ENCODE measurements around the gene RABGAP1L.
"Not testable (repeated sequence)": the region's sequence is repeated elsewhere in the genome, so short reads cannot be mapped to it uniquely, and the experiment has no call there.

Gene RABGAP1L

GRCh38 chr1:174398246-174398645, 238.9 kb downstream of the RABGAP1L start:
- DNase-seq: no peak

- no peak for DNase-seq
These were observed 239.9 kb downstream of the RABGAP1L start for GRCh38 chr1:174399211-174399610.

- DNase-seq: no peak
These were observed 241.8 kb downstream of the RABGAP1L start for GRCh38 chr1:174401075-174401474.

- DNase-seq: no peak
These were observed 245.9 kb downstream of the RABGAP1L start for GRCh38 chr1:174405219-174405618.

- no peak for DNase-seq
These were observed 247.1 kb downstream of the RABGAP1L start for GRCh38 chr1:174406421-174406820.

GRCh38 chr1:174407665-174408064, 248.3 kb downstream of the RABGAP1L start:
- no peak for DNase-seq

- DNase-seq: no peak
These were observed 248.8 kb downstream of the RABGAP1L start for GRCh38 chr1:174408146-174408545.

- not testable (repeated sequence) for DNase-seq
These were observed 250.5 kb downstream of the RABGAP1L start for GRCh38 chr1:174409801-174410200.

GRCh38 chr1:174413632-174414031, 254.3 kb downstream of the RABGAP1L start:
- no peak for DNase-seq

GRCh38 chr1:174414203-174414602, 254.9 kb downstream of the RABGAP1L start:
- DNase-seq: peak in 1 of 2 donors; percentile 7

GRCh38 chr1:174415506-174415905, 256.2 kb downstream of the RABGAP1L start:
- DNase-seq: no peak

GRCh38 chr1:174417921-174418320, 258.6 kb downstream of the RABGAP1L start:
- DNase-seq: no peak

- DNase-seq: no peak
These were observed 265.8 kb downstream of the RABGAP1L start for GRCh38 chr1:174425121-174425520.

- DNase-seq: no peak
These were observed 266.8 kb downstream of the RABGAP1L start for GRCh38 chr1:174426153-174426552.

GRCh38 chr1:174428033-174428432, 268.7 kb downstream of the RABGAP1L start:
- no peak for DNase-seq

- DNase-seq: no peak
These were observed 269.4 kb downstream of the RABGAP1L start for GRCh38 chr1:174428739-174429138.

- no peak for DNase-seq
These were observed 274.1 kb downstream of the RABGAP1L start for GRCh38 chr1:174433451-174433850.

- DNase-seq: no peak
These were observed 286.0 kb downstream of the RABGAP1L start for GRCh38 chr1:174445351-174445750.

GRCh38 chr1:174445817-174446216, 286.5 kb downstream of the RABGAP1L start:
- no peak for DNase-seq

- DNase-seq: no peak
These were observed 288.7 kb downstream of the RABGAP1L start, which contains the start of gene GPR52 for GRCh38 chr1:174447866-174448530. GPR52 (plus strand) TSS chr1:174447964; CDS start chr1:174448112, 148 bp downstream.

GRCh38 chr1:174448531-174448883, 289.2 kb downstream of the RABGAP1L start:
- no peak for DNase-seq

- DNase-seq: no peak
These were observed 289.7 kb downstream of the RABGAP1L start for GRCh38 chr1:174448974-174449373.

- no peak for DNase-seq
These were observed 292.1 kb downstream of the RABGAP1L start for GRCh38 chr1:174451408-174451807.

- DNase-seq: no peak
These were observed 306.5 kb downstream of the RABGAP1L start for GRCh38 chr1:174465855-174466254.

GRCh38 chr1:174466607-174467006, 307.3 kb downstream of the RABGAP1L start:
- no peak for DNase-seq

Data from inflammatory macrophage treated with lipopolysaccharide for 1 hour (primary cell).